ENCODE measurements around the gene TLK1.

- TF ChIP-seq CTCF (IDR thresholded peaks at IDR 0.05 in 4 of 5, conservative IDR thresholded peaks at IDR 0.05 in 1 of 5) (no peak), POLR2A (IDR thresholded peaks at IDR 0.05) (no peak)
Observed at GRCh38 chr2:170953941-170954340, 206.8 kb downstream of the TLK1 start.
